ENCODE results near the gene EFCAB5. TPM values are rescaled to one million over a fixed set of nuclear protein-coding genes. Genes with fewer than 3 reads are reported as not detected.

Gene EFCAB5
- total and polyA plus RNA-seq, 10 of the 15 experiments (the other 5 are each of a cell fraction or from before 2014, with no cell fraction given): 0.39 to 2.6 (median 1.0) TPM

GRCh38 chr17:30095507-30096244 is 154.2 kb downstream of the EFCAB5 start:
- ChIA-PET RAD21 (ENCODE audit: unreplicated experiment) (interaction anchor here (0.9 to 4.3 kb wide), 6 partner anchors 9 to 286 kb away, joined by 3 to 39 read pairs (median 5); no protein-coding TSS in a partner anchor), SMC1A (ENCODE audit: uncharacterized antibody, unreplicated experiment) (interaction anchor here (0.6 to 5.1 kb wide), 17 partner anchors 10 to 291 kb away, joined by 3 to 45 read pairs (median 4); no protein-coding TSS in a partner anchor), POLR2A (no interaction called here), CTCF (interaction anchor here (0.7 to 11.2 kb wide), 16 partner anchors 11 to 536 kb away, joined by 3 to 106 read pairs (median 6); partner anchors contain the start of gene SSH2)
- intact Hi-C loops (cut with micrococcal nuclease; ENCODE audit: unreplicated experiment): no loop called here
- Histone ChIP-seq H3K27ac (ENCODE audit: control insufficient read depth, insufficient read depth) (peak overlapping the region; percentile 15; the same call in 1 of the 2 replicates), H3K4me3 (no peak overlapping the region), H3K9me3 (replicated peaks; ENCODE audit: control insufficient read depth, insufficient read depth, low read length) (no peaks in the 10 kb centered on the region), H3K36me3 (ENCODE audit: control insufficient read depth in 2 of 2, insufficient read depth in 2 of 2, low read length in 1 of 2) (no peaks in the 10 kb centered on the region), H3K4me1 (ENCODE audit: control insufficient read depth, insufficient read depth, low read length) (peaks cover 3% of the 10 kb centered on the region; the same call in 1 of the 2 replicates), H2AFZ (ENCODE audit: control insufficient read depth, low read depth, low read length) (peak overlapping the region; percentile 40), H3K9ac (ENCODE audit: control insufficient read depth, insufficient read depth, low read length) (no peak overlapping the region), H3K4me2 (ENCODE audit: control insufficient read depth, insufficient read depth) (peak overlapping the region; percentile 15), H3K79me2 (ENCODE audit: control insufficient read depth, insufficient read depth, low read length) (no peaks in the 10 kb centered on the region), H4K20me1 (ENCODE audit: control insufficient read depth, insufficient read depth) (no peaks in the 10 kb centered on the region), H3K27me3 (replicated peaks in 1 of 2; ENCODE audit: control insufficient read depth in 2 of 2, insufficient read depth in 2 of 2, low read length in 1 of 2) (no peaks in the 10 kb centered on the region)
- no TSS peak for BruUV-seq (replicated peaks)
- in situ Hi-C loops (cut with MboI): loop anchor here (25.0 kb wide), 1 partner anchor 283 kb away; no protein-coding TSS in a partner anchor
- ATAC-seq: peak; percentile 69
- DNase-seq (ENCODE audit: low read depth, low spot score): peak; percentile 36
- 1% methylated on average over 4 of the region's 4 CpGs for WGBS (ENCODE audit: insufficient coverage, insufficient replicate concordance, low lambda C conversion rate, missing lambda C conversion rate)
- peak; percentile 87 for FAIRE-seq
- TF ChIP-seq CHD1 (IDR thresholded peaks at IDR 0.05; ENCODE audit: low read depth, low read length) (no peak), TBL1XR1 (IDR thresholded peaks at IDR 0.05; ENCODE audit: low read depth, low read length) (no peak), RUNX3 (IDR thresholded peaks at IDR 0.05; ENCODE audit: low read length) (peak; percentile 28; the same call in 1 of the 2 replicates), ZNF592 (IDR thresholded peaks at IDR 0.05) (no peak), SMARCA5 (IDR thresholded peaks at IDR 0.05) (no peak), JUNB (IDR thresholded peaks at IDR 0.05) (peak; percentile 59), IKZF2 (IDR thresholded peaks at IDR 0.05) (0 out of 4 replicates have a peak, but pooled peaks of 1 of the 2 experiments have one; percentile 11), YY1 (IDR thresholded peaks at IDR 0.05; ENCODE audit: low read depth, low read length) (0 out of 2 replicates have a peak, but pooled peaks have one; percentile 41), IRF4 (IDR thresholded peaks at IDR 0.05; ENCODE audit: low read depth, low read length) (no peak; the same call in 1 of the 2 replicates), ATF7 (IDR thresholded peaks at IDR 0.05; ENCODE audit: low read depth) (no peak), NFIC (IDR thresholded peaks at IDR 0.05; ENCODE audit: low read depth, low read length) (peak; percentile 47; the same call in 1 of the 2 replicates), NKRF (conservative IDR thresholded peaks at IDR 0.05) (no peak), MEF2A (IDR thresholded peaks at IDR 0.05; ENCODE audit: insufficient read depth, low read depth, low read length) (peak; percentile 80; the same call in 1 of the 2 replicates), CTCF (IDR thresholded peaks at IDR 0.05 in 2 of 3, conservative IDR thresholded peaks at IDR 0.05 in 1 of 3; ENCODE audit: control insufficient read depth in 2 of 3, extremely low read depth in 1 of 3, insufficient read depth in 1 of 3, low read depth in 3 of 3, low read length in 3 of 3) (peak; percentile 39 to 59 (median 42); a peak in 5 of 6 replicates), HCFC1 (IDR thresholded peaks at IDR 0.05; ENCODE audit: low read length) (no peak), HDGF (IDR thresholded peaks at IDR 0.05) (no peak)

Measured in GM12878 (cell line).